Measurements from ENCODE around the gene NRIP1.

- TF ChIP-seq CTCF (IDR thresholded peaks at IDR 0.05 in 4 of 5, conservative IDR thresholded peaks at IDR 0.05 in 1 of 5) (no peak), POLR2A (IDR thresholded peaks at IDR 0.05) (no peak)
These were observed 48.1 kb upstream of the NRIP1 start for GRCh38 chr21:15112858-15113257.

Measured in gastrocnemius medialis (tissue), 4 donors.